GM19372 (cell line): ENCODE results near the gene MTHFD1.

Source experiments
- ATAC-seq: cut with Tn5 transposase; IDR thresholded peaks from one replicate; pipeline ENCODE4 v1.9.1; 2021; ENCODE audit warnings: mild to moderate bottlenecking, low read depth, moderate library complexity; ENCODE audit not compliant: unreplicated experiment

Gene MTHFD1

DNA sequence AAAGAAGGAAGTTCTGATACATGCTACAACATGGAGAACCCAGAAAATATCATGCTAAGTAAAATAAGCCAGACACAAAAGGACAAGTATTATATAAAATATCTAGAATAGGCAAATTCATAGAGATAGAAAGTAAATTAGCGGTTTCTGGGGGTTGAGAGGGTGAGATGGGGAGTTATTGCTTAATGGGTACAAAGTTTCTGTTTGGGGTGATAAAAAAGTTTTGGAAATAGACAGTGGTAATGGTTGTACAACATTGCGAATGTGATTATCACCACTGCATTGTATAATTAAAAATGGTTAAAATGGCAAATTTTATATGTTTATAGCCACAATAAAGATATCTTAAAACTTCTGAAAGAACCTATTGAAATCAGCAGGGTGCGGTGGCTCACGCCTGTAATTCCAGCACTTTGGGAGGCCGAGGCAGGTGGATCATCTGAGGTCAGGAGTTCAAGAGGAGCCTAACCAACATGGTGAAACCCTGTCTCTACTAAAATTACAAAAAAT is 100.5 kb downstream of the MTHFD1 start:
- no peak for ATAC-seq

DNA sequence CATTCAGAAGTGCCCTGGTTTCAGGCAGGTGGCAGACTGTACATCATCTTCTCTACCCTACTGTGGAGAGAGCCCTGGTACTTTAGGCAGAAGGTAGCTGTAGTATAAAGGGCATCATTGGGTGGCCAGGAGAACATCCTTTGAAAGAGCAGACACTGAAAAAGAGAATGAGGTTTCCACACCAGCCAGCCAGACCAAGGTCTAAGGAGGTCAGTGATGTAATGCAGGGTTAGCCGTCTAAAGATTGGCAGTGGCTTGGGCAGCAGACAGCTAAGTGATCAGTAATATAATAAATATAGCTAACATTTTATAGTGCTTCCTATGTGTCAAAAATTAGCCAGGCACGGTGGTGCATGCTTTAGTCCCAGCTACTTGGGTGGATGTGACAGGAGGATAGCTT is 103.5 kb downstream of the MTHFD1 start:
- no peak for ATAC-seq

DNA sequence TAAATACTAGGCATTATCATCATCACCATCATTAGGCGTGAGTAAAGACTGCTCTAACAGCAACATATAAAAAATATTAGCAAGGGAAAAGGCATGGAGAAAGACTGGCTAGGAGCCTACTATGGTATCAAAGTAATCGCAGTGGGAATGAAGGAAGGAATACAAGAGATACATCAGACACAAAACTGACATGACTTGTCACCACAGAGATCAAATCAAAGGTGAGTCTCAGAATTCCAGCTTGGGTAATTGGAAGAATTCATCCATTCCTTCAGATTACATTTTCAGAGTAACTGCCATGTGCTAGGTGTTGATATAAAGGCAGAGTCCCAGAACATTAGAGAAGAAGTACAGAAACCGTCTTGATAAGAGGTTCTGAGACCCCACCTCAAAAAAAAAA is 105.3 kb downstream of the MTHFD1 start:
- ATAC-seq: no peak

DNA sequence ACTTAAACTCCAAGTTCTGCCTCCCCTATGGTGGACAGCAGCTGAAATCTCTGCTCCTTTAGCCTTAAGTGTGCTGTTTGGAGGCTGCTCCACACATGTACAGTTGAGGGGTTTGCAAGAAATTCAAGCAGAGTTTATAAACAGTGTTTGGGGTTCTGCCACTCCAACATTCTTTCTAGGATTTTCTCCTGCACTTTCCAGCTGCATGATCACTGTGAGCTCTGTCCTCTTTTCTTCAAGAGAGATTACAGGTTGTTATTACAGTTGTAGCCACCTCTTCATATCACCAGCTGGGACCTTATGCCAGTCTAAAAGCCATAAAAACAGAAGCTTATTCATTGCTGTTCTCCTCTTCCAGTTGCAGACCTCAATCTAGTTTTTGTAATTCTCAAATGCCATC is 107.1 kb downstream of the MTHFD1 start:
- ATAC-seq: no peak

DNA sequence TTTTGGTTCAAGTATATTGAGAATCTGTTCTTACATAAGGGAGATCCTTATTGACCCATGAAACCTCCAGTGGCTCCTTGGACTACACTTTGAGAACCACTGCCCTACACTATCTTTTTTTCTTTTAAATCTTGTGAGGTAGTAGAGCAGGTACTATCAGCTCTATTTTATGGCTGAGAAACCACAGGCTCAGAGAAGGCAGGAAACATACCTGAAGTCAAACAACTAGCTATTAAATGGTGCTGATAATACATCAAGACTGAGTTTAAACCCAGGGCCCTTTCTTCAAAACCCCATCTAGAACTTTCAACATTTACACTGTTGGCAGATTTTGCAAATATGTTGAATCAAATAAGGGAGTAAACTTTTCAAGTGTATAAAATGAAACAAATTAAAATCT is 108.6 kb downstream of the MTHFD1 start:
- no peak for ATAC-seq

DNA sequence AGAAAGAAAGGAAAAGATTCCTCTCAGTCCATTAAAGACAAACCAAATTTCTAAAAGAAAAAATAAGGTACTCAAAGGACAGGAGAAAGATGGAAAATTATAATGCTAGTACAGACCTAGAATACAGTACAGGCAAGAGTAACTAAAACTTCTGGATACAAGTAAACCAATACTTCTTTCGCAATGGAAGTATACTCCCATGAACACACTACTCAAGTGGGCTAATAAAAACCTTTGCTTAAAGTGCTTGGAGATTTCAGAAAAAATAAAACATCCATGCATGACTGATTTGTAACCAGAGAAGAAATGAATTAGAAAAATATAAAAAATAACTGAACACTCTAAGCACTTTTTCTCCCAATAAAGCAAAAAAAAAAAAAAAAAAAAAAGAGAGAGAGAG is 111.9 kb downstream of the MTHFD1 start:
- no peak for ATAC-seq

DNA sequence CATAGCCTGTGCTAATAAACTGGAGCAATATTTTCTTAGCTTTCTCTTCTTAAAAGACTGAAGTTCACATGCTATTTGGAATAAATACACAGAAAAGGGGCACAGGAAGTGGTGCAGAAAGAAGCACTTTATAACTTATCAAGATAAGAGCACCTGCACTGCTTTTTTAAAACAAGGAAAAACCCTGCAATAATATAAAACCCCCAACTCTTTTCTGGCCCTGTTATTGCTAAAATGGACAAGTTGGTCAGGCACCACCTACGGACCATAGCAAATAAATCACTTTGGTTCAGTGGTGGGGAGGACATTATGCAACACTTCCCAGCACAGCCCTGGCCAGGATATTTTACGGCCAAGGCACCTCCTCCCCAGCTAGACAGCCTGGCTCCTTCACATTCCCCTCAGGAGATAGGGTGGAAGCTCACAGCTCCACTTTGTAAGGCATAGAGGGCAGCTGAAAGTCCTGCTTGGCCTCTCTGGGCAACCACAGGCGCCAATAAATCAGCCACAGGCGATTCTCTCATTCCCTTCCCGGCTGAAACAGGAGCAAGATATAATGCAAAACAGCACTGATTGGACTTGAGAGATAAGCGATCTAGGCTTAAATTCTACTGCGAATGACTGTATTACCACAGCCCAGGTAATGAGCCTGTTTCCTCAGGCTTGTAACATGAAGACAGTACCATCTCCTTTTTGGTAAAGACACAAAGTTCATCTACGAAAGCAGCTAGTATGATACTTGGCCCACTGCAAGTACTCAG is 113.4 kb downstream of the MTHFD1 start:
- ATAC-seq: no peak

DNA sequence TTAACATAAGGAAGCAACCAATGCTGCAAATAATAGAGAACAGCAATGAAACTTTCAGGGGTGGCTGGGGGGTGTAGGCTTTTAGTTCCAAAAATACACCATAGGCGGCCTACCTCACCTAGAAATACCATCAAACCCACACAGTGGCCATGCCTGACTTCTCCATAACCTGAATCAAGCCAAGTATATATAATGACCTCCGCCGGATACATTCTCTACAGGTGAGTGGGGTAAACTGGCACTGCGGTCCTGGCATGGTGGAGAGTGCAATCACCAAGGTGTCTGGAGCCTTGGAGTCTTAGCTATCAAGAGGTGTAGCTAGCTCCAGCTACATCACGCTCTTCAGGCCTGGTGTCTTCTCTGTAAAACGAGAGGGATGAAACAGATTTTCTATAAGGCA is 114.3 kb downstream of the MTHFD1 start:
- ATAC-seq: no peak

DNA sequence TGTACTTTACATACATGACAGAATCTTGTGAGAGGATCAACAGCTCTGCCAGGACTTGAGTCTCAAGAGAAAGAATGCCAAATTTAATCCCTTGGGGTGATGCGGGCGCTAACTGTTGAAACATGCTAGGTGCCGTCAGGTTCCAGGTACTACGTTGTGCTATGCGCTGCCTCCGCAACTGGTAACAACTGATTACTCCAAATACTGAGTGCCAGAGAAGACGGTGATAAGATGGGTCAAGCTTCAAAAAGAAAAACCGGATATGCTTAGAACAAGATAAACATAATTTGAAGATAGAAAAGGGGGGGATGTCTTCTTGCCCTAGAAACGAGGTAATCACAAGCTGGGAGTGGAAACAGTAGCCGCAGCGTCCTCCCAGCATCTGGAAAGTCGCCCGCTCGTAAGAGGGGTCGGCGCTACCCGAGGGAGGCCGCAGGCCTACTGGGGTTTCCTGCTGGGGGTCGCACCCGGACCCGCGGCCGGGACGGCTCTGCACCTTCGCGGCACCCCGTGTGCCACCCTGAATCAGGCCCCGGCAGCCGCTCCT is 114.8 kb downstream of the MTHFD1 start:
- no peak for ATAC-seq

DNA sequence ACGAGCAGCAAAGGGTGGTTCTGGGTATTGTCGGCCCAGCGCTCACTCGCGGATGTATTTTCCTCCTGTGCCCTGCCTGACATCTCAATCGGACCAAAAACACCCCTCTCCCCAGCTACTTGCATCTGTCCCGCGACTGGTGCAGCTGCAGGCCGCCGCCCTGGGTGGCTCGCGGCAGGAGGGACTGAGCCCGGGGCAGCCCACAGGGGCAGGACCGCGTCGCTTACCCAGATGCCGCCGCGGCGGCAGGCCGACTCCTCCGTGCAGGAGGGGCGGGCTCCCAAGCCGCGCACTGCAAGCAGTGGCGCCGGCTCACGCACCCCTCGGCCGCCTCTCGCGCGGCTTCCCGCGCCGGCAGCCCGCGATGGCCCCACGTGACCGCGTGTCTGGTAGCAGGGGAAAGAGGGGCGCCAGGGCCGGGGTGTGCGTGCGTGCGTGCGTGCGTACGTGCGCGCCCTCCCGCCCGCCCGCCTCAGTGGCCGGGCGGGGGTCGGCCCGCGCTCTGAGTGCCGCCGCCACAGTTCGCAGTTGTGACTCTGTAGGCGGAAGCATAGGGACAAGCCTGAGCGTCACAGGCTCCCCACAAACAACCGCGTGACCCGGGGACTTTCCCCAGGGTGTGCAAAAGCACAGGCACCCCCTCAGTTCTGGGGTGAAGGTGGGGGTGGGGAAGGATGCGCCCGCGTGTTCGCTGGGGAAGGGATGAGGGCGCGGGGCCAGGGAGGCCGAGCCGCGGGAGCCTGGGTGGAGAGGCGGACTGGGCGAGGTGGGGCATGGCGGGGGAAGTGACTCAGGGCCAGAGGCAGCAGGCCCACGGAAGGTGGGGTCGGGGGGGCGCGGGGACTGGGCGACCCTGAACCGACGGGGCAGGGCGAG is 115.5 kb downstream of the MTHFD1 start, which contains the start of gene ZBTB25:
Gene ZBTB25 (minus strand): TSS at position 405 of the 876 bp plus-strand sequence. CDS start 13,305 bp downstream, outside the sequence.
- ATAC-seq: peak; percentile 58

DNA sequence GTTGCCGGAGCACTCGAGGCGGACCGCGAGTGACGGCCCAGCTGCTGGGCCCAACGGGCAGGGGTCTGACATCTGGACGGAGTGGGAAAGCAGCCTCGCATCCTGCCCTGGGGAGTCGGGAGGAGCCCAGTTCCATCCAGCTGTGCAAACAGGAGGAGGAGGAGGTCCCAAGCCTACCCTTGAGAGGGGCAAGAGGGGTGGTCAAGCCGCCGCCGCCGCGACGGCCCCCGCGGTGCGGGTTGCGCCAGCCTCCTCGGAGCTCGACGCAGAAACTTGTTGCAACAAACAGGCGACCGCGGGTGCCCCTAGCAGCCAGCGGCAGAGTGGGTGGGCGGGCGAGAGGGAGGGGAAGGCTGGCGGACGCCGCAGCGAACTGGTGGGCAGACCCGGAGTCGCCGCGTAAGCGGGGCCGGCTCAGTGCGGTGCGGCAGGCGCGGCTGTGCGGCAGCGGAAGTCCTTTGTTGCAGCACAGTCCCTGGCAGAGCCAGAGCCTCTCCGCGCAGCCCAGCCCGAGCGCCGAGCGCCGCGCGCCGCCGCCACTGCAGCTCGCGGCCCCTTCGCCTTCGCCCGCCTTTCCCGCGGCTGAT is 116.2 kb downstream of the MTHFD1 start, which contains the start of gene ZBTB1:
Gene ZBTB1 (plus strand): TSS at position 461 of the 587 bp plus-strand sequence. CDS start 16,735 bp downstream, outside the sequence.
- ATAC-seq: peak; percentile 16

DNA sequence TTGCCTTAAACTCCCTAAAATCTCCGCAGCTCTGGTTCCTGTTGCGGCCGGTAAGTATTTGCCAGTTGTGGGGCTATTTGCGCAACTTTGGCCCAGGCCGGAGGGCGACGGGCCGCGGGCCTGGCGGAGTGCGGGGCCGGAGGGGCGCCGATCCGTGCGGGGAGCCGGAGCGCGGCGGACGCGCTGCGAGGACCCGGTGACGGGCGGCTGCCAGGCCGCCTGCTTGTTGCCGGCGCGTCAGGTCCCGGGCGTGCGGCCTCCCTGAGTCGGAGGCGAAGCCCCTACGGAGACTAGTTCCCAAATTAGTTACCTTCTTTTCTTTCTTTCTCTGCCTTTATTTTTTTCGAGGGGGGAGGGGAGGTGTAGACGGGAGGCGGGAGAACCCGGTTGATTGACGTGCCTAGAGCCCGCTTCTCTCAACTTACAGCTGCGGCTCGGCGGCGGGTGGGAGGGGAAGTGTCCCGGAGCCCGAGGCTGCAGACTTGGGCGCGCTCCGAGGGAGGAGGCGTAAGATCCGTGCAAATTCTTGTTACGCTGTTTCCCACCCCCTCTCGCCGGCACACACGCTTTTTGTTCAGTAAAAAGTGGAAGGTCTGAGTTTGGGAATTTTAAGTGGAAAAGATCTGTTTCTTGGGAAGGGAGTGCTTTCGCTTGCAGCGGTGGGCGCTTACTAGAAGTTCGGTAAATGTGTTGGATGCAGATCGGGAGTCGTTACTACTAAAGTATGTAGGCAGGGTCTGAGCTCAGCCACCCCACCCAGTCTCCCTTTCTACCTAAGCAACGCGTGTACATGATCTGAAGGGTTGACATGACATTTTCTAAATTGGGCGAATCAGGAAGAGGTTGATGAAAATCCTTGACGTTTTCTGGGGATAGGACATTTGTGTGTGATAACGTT is 117.0 kb downstream of the MTHFD1 start:
- no peak for ATAC-seq

DNA sequence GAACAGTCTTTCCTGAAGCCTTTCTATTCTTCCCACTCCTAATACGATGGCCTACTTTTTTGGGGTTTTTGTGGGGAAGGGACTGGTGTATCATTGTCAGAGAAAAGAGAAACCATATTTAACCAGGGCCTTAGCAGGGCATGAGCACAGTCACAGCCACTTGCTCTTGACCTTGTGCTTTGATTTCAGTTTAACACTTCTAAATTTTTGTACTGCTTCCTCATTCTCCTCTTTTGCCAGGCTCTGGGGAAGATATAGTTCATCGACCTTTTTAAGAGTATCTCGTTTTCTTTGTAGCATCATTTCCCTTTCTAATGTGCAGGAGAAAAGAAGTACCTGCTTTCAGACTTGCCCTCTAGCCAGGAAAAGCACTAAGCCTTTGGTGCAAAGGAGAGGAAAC is 118.6 kb downstream of the MTHFD1 start:
- no peak for ATAC-seq

DNA sequence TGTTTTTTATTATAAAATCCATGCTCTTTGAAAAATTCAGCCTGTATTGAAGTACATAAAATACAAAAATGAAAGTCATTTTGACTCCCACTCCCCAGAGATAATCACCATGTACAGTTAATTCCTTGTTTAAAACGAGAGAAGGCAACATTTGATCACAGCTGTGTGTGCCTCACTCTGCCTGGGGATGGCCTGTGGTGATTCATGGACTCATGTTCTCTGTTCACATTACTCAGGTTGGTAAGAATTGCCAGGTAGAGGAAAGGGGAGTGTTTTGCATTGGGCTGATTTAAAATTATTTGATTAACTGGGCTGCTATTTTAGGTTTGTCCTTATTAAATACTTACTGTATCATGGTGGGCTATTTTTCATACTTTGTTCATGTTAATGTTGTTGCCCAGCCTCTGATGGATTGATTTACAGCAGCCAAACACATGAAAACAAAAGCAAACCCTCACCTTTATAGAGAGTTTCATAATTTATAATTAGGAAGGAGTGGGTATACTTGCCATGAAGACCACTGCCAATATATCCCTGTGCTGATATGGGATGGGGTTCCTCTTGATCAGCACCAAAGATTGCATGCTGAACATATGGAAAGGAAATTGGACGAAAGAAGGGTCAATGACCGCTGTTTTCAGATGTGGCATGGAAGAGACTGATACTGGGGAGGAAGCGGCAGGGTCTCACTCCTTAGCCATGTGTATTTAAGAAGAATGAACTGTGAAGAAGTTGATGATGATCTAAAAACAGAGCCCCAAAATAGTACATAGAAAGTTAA is 119.4 kb downstream of the MTHFD1 start:
- no peak for ATAC-seq

DNA sequence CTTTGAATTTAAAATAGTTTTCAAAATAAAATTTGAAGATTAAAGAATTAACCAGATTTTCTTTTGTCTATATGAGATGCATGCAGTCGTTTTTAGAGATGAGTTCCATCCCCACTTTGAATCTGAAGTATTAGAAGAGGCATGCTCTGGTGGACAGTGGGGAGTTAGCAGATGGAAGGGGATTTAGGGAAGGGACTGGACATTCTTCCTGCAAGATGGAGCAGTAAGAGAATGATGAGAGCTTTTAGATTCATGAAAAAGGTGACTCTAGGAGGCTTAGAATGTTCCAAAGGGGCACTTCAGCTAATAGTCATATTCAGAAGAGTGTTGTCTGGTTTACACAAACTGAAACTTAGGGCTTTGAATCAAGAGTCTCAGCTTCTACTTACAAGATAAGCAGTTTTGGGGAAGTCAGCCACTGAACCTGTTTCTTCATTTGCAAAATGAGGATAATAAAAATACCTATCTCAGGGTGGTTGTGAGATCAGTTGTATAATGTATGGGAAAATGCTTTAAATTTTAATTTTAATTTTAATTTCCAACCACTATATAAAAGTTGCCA is 120.1 kb downstream of the MTHFD1 start:
- ATAC-seq: no peak

DNA sequence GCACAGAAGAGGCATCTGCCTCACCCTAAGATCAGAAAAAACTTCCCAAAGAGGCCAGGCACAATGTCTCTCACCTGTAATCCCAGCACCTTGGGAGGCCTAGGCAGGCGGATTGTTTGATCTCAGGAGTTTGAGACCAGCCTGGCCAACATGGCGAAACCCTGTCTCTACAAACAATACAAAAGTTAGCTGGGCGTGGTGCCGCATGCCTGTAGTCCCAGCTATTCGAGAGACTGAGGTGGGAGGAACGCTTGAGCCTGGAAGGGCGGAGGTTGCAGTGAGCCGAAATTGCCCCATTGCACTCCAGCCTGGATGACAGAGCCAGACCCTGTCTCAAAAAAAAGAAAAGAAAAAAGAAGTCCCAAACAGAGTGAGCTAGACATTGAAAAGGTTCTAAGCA is 120.9 kb downstream of the MTHFD1 start:
- no peak for ATAC-seq
